OCI-LY7 (cell line): Measurements from ENCODE around the gene SLC25A25. TPM values are rescaled to one million over a fixed set of nuclear protein-coding genes. Genes with fewer than 3 reads are reported as not detected.

Experiments used
- BruUV-seq: library from RNA; stranded (reverse); fragments of 400-500 nt; replicated peaks from 2 replicates; lab custom pipeline; 2021; lab: Mats Ljungman, UMichigan
- CTCF ChIA-PET: fragments of 300-600 bp; sonication (Branson Sonifier 250); formaldehyde crosslinking; loops from one replicate; lab custom pipeline; 2022; ENCODE audit warnings: antibody characterized with exemption; ENCODE audit not compliant: unreplicated experiment; lab: Charles Lee
- POLR2A ChIA-PET: fragments of 300-600 bp; sonication (Branson Sonifier 250); formaldehyde crosslinking; loops from one replicate; lab custom pipeline; 2022; ENCODE audit warnings: antibody characterized with exemption; lab: Charles Lee
- DNase-seq: peaks from one replicate; pipeline ENCODE4 v3.0.0-alpha.2; 2015; ENCODE audit warnings: low spot score
- H2AFZ ChIP-seq: fragments of 200-600 bp; sonication (generic), shearing (Covaris generic); 2 replicates; pipeline ENCODE4 v1.6.1; 2014; ENCODE audit warnings: mild to moderate bottlenecking, antibody characterized with exemption, low read length, moderate library complexity
- H3K27ac ChIP-seq: fragments of 200-600 bp; sonication (generic); 2 replicates; pipeline ENCODE4 v1.5.1; 2014; ENCODE audit warnings: mixed run types, low read depth, mild to moderate bottlenecking, moderate library complexity, low read length, inconsistent platforms; ENCODE audit not compliant: poor library complexity, severe bottlenecking
- H3K36me3 ChIP-seq: fragments of 200-600 bp; sonication (generic); 2 replicates; pipeline ENCODE4 v1.6.1; 2014; ENCODE audit warnings: mild to moderate bottlenecking, antibody characterized with exemption, low read length, moderate library complexity, mixed read lengths; ENCODE audit not compliant: insufficient read depth
- H3K4me1 ChIP-seq: fragments of 200-600 bp; sonication (generic); 2 replicates; pipeline ENCODE4 v1.5.1; 2014; ENCODE audit warnings: mild to moderate bottlenecking, low read length; ENCODE audit not compliant: insufficient read depth, poor library complexity, severe bottlenecking
- H3K4me2 ChIP-seq: fragments of 200-600 bp; sonication (generic); 2 replicates; pipeline ENCODE4 v1.6.1; 2014; ENCODE audit warnings: mild to moderate bottlenecking, low read length
- H3K4me3 ChIP-seq: fragments of 200-600 bp; sonication (generic); 2 replicates; pipeline ENCODE4 v1.5.1; 2014; ENCODE audit warnings: mild to moderate bottlenecking, low read depth, low read length; ENCODE audit not compliant: poor library complexity, severe bottlenecking
- H3K79me2 ChIP-seq: fragments of 200-600 bp; sonication (generic); 2 replicates; pipeline ENCODE4 v1.6.1; 2016; ENCODE audit warnings: low read depth, mild to moderate bottlenecking, low read length, moderate library complexity, mixed read lengths; ENCODE audit not compliant: insufficient read depth
- H3K9me2 ChIP-seq: fragments of 200-600 bp; sonication (generic); 2 replicates; pipeline ENCODE4 v1.6.1; 2016; ENCODE audit warnings: mild to moderate bottlenecking, low read length, mixed read lengths; ENCODE audit not compliant: insufficient read depth
- H3K9me3 ChIP-seq: fragments of 200-600 bp; sonication (generic); 2 replicates; pipeline ENCODE4 v1.6.1; 2014; ENCODE audit warnings: mild to moderate bottlenecking, mixed run types, low read length, mixed read lengths
- H4K20me1 ChIP-seq: fragments of 200-600 bp; sonication (generic); 2 replicates; pipeline ENCODE4 v1.6.1; 2014; ENCODE audit warnings: mild to moderate bottlenecking, antibody characterized with exemption, low read length, moderate library complexity, mixed read lengths; ENCODE audit not compliant: insufficient read depth
- CTCF ChIP-seq: fragments of 200-600 bp; sonication (generic); conservative IDR thresholded peaks from 2 replicates; pipeline ENCODE4 v1.5.1; 2014; ENCODE audit warnings: mild to moderate bottlenecking, antibody characterized with exemption, low read length, moderate library complexity, mixed read lengths
- EZH2phosphoT487 ChIP-seq: fragments of 200-600 bp; sonication (generic); IDR thresholded peaks from 2 replicates; pipeline ENCODE4 v1.6.1; 2018; ENCODE audit warnings: low read depth, borderline replicate concordance, mild to moderate bottlenecking, mixed run types, antibody characterized with exemption, low read length, moderate library complexity, mixed read lengths
- intact Hi-C: fragments of 100-400 bp; cut with micrococcal nuclease; formaldehyde crosslinking; loops from one replicate; pipeline ENCODE4 v1.10.0; 2022; ENCODE audit not compliant: unreplicated experiment
- total RNA-seq, 2 experiments: library from RNA; depleted of rRNA in 1 of 2; stranded (reverse); fragments of >200 nt in 1 of 2; shearing (Covaris generic) in 1 of 2; gene quantifications; 2 replicates each; pipeline ENCODE4 v1.2.3, GENCODE V29; 2014 to 2022

The SLC25A25 gene
- total RNA-seq, 2 experiments from 2014 or later = 17.6 to 21.4 TPM

GRCh38 chr9:128098297-128099230 lies 30.5 kb downstream of the SLC25A25 start:
- TF ChIP-seq EZH2phosphoT487 (no peak), CTCF (no peak)
- Histone ChIP-seq H3K9me3 (no peaks in the 10 kb centered on the region), H3K4me2 (no peak overlapping the region), H2AFZ (no peak overlapping the region), H4K20me1 (no peaks in the 10 kb centered on the region; the same call in 1 of the 2 replicates), H3K36me3 (peaks cover 57% of the 10 kb centered on the region; the same call in 1 of the 2 replicates), H3K4me3 (no peak overlapping the region), H3K4me1 (peaks cover 17% of the 10 kb centered on the region), H3K79me2 (peaks cover 33% of the 10 kb centered on the region), H3K9me2 (no peaks in the 10 kb centered on the region), H3K27ac (no peak overlapping the region)
- intact Hi-C loops = no loop called here
- DNase-seq = no peak
- ChIA-PET CTCF (interaction anchor here (0.6 kb wide), 2 partner anchors 13 to 1235 kb away, joined by 3 read pairs; no protein-coding TSS in a partner anchor), POLR2A (interaction anchor here (1.2 kb wide), 1 partner anchor 78 kb away, joined by 3 read pairs; no protein-coding TSS in a partner anchor)
- no TSS peak for BruUV-seq

GRCh38 chr9:128099231-128099931 lies 31.3 kb downstream of the SLC25A25 start:
- intact Hi-C loops = no loop called here
- Histone ChIP-seq H3K9me2 (no peaks in the 10 kb centered on the region), H4K20me1 (no peaks in the 10 kb centered on the region; the same call in 1 of the 2 replicates), H3K4me1 (peaks cover 9% of the 10 kb centered on the region), H3K9me3 (no peaks in the 10 kb centered on the region), H3K4me3 (no peak overlapping the region), H3K79me2 (peaks cover 28% of the 10 kb centered on the region), H3K27ac (no peak overlapping the region), H3K4me2 (no peak overlapping the region), H3K36me3 (peaks cover 63% of the 10 kb centered on the region), H2AFZ (no peak overlapping the region)
- no peak for TF ChIP-seq EZH2phosphoT487
- TF ChIP-seq CTCF = no peak
- CTCF ChIA-PET = interaction anchor here (0.6 kb wide), 2 partner anchors 252 to 1236 kb away, joined by 3 to 8 read pairs; no protein-coding TSS in a partner anchor
- DNase-seq = no peak
- POLR2A ChIA-PET = no interaction called here
- no TSS peak for BruUV-seq
